GM19239 (cell line): ENCODE measurements around the gene P3H4.
"Not testable (repeated sequence)": the region's sequence is repeated elsewhere in the genome, so short reads cannot be mapped to it uniquely, and the experiment has no call there.

Source experiments
- DNase-seq: peaks from one replicate; pipeline ENCODE4 v3.0.0; 2011; ENCODE audit warnings: low spot score; ENCODE audit not compliant: insufficient read length
- FAIRE-seq: peaks from 2 replicates; lab custom pipeline; 2011; peaks lifted over from hg19 to GRCh38; lab: Jason Lieb, UNC

The P3H4 gene, protein sequence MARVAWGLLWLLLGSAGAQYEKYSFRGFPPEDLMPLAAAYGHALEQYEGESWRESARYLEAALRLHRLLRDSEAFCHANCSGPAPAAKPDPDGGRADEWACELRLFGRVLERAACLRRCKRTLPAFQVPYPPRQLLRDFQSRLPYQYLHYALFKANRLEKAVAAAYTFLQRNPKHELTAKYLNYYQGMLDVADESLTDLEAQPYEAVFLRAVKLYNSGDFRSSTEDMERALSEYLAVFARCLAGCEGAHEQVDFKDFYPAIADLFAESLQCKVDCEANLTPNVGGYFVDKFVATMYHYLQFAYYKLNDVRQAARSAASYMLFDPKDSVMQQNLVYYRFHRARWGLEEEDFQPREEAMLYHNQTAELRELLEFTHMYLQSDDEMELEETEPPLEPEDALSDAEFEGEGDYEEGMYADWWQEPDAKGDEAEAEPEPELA

DNA sequence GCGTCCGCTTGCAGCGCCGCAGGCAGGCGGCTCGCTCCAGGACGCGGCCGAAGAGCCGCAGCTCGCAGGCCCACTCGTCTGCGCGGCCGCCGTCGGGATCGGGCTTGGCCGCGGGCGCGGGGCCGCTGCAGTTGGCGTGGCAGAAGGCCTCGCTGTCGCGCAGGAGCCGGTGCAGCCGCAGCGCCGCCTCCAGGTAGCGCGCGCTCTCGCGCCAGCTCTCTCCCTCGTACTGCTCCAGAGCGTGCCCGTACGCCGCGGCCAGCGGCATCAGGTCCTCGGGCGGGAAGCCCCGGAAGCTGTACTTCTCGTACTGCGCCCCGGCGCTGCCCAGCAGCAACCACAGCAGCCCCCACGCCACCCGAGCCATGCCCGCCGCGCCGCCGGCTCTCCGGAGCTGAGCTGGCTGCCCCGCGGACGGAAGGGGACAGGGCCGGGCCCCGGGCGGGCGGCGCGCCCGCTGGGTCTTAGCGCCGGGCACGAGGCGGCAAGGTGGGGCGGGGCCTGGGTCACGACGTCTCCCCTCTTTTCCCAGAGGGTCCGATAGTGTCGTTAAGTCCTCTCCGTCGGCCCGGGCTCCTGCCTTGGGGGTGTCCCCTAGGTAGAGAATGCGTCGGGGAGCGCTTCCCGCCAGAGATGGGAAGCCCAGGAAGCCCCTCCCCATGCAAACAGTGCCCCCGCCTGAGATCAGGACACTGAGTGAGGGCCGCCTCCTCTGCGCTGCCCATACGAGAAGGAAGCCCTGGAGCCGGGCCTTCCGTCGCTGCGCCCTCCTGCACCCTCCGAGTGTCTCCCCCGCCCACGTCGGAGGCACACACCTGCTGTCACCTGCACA lies at the start of gene P3H4:
TSS of gene P3H4 (minus strand) at position 401 of the 832 bp plus-strand sequence. CDS start at position 367, 34 bp downstream.
- FAIRE-seq (no peak), DNase-seq (peak; percentile 75)

DNA sequence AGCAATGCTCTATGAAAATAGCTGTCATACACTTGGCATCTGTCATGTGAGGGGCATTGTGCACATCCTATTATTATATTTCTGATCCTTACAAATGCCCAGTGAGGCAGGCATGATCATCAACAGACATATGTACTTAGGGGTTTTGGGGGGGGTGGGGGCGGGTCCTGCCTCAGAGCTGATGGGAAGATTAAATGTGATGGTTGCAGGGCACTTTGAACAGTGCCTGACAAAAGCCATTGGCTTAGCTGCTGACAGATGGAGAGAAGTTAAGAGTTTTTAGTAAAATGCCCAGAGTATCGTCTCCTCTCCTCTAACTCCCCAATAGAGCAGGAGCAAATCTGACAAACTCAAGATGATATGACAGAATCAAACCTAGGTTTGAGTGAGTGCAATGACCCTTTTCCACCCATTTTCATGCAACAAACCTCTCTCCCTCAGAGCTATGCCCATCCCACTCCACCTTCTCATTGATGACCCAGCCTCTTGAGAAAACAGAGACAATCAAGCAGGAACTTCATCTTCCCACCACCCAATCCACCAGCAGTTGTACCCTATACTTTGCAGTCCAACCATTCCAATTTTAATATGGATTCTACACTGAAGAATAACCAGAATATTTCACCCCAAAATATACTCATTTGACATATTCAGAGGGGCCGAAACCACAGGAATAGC lies 48.6 kb upstream of the P3H4 start:
- FAIRE-seq (no peak), DNase-seq (no peak)

DNA sequence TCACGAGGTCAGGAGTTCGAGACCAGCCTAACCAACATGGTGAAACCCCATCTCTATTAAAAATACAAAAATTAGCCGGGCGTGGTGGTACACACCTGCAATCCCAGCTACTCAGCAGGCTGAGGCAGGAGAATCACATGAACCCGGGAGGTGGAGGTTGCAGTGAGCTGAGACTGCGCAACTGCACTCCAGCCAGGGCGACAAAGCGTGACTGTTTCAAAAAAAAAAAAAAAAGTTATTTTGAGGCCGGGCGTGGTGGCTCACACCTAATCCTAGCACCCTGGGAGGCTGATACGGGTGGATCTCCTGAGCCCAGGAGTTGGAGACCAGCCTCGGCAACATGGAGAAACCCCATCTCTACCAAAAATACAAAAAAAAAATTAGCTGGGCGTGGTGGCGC lies 39.6 kb upstream of the P3H4 start:
- not testable (repeated sequence) for FAIRE-seq, DNase-seq

DNA sequence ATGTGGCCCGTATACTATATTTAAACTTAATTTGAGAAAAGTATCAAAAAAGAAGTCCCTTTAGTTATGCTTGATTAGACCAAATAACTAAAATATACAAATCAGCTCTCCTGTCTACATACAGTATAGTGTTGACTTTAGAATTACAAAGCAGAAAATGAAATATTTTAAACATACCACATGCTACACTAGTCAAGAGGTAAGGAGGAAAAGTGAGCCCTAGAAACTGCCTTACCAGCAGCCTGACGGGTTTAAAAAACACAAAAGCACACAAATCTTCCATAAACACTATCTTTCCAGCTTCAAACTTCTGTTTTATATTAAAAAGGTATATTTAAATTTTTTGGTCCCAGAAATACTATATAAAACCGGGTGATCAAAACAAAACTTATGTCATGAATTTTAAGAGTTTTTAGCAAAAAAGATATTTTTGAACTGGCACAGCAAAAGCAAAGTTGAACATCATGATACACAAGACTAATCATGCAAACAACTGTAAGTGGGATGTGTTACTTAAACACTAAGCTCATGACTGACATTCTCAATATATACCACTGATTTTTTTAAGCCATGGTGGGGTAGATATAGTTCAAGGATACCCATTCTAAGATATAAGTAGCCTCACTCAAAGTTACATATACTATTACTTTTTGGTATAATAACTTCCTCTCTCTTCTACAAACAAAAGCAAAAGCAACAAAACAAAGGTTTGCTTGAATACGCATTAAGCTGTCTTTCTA lies 37.7 kb upstream of the P3H4 start:
- DNase-seq (no peak), FAIRE-seq (peak; percentile 68)

DNA sequence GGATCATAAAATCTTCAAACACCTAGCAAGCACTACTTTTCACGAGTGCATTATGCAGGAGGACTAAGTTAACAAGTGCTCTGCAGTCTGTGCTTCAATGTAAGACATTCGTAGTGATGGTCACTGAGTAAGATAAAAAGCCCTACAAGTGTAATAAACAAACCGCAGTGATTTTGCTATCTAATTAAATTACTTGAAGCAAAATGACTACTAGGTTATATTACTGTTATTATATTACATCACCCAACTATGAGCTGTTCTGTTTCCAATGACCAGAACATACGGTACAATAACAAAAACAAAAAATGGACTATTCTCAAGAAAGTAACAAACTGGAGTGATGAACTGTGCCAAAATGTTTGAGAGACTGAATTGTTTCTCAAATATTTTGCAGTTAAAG lies 37.0 kb upstream of the P3H4 start:
- DNase-seq (no peak), FAIRE-seq (no peak)

DNA sequence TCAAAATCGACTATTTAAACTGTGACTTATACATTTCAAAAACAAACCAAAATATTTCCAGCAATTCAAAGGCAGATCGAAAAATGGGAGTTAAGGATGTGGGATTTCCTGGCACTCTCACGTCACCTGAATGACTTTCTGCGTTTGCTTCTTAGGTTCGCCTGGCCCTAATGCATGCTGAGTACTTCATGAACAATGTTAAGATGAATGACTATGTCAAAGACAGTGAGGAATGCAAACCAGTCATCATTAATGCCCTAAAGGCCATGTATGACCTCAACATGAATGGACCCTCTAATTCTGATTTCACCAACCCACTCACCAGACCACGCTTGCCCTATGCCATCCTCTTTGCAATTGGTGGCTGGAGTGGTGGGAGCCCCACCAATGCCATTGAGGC lies 33.2 kb upstream of the P3H4 start:
- no peak for DNase-seq
- FAIRE-seq, result no peak

DNA sequence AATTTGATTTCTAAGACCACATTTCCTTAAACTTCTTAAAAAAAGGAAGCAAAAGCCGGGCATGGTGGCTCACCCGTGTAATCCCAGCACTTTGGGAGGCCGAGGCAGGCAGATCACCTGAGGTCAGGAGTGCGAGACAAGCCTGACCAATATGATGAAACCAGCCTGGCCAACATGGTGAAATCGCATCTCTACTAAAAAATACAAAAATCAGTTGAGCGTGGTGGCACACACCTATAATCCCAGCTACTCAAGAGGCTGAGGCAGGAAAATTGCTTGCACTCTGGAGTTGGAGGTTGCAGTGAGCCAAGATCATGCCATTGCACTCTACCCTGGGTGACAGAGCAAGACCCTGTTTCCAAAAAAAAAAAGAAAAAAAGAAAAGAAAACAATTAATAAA lies 29.0 kb upstream of the P3H4 start:
- not testable (repeated sequence) for DNase-seq, FAIRE-seq

DNA sequence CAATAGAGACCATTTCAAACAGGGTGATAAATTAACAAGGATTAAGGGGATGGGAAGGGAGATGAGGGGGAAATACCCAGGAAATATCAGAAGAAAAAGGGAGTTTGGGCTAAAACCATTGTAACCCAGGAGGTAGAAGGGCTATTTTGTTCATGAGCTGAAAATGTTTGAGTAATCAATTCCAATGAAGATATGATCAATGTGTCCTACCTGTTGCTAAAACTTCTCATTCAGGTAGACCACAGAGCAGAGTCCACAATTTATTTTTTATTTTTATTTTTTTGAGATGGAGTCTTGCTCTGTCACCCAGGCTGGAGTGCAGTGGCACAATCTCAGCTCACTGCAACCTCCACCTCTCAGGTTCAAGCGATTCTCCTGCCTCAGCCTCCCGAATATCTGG lies 27.7 kb upstream of the P3H4 start:
- FAIRE-seq, DNase-seq: not testable (repeated sequence)

DNA sequence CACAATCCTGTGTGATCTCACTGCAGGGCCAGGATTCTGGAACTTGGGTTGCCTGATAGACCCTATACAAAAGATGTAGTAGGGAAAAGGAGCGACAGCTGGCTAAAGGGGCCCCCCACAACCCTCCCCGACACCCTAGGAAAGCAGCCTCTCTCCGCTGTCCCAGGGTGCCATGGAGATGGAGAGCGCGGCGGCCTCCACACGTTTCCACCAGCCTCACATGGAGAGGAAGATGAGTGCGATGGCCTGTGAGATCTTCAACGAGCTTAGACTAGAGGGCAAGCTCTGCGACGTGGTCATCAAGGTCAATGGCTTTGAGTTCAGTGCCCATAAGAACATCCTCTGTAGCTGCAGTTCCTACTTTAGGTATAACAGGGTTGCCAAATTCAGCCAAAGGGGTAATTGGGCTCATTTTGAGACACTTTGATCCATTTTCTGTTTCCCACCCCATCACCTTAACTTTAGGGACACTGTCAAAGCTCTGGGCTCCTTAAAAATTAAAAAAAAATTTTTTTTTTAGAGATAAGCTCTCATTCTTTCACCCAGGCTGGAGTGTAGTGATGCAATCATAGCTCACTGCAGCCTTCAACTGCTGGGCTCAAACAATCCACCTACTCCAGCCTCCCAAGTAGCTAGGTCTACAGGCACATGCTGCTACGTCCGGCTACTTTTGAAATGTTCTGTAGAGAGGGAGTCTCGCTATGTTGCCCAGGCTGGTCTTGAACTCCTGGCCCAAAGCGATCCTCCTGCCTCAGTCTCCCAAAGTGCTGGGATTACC lies 26.2 kb upstream of the P3H4 start, which contains the start of gene KLHL10:
TSS of gene KLHL10 (plus strand) at position 65 of the 778 bp plus-strand sequence. CDS start at position 173, 108 bp downstream.
- DNase-seq (no peak), FAIRE-seq (no peak)

DNA sequence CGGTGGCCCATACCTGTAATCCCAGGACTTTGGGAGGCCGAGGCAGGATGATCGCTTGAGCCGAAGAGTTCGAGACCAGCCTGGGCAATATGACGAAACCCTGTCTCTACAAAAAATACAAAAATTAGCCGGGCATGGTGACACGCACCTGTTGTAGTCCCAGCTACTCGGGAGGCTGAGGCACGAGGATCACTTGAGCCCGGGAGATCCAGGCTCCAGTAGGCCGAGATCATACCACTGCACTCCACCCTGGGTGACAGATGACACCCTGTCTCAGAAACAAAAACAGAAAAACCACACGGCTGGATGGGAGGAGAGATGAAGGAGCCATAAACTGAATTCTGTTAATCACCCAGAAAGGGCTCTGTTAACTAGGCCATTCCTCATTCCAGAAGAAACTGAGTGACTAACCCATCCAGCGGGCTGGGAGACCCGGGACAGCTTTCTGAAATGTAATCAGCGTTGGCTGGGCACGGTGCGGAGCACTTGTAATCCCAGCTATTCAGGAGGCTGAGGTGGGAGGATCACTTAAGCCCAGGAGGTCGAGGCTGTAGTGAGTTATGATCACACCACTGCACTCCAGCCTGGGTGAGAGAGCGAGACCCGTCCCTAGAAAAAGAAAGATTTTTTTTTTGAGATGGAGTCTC lies 24.9 kb upstream of the P3H4 start:
- no peak for FAIRE-seq
- DNase-seq, result no peak

DNA sequence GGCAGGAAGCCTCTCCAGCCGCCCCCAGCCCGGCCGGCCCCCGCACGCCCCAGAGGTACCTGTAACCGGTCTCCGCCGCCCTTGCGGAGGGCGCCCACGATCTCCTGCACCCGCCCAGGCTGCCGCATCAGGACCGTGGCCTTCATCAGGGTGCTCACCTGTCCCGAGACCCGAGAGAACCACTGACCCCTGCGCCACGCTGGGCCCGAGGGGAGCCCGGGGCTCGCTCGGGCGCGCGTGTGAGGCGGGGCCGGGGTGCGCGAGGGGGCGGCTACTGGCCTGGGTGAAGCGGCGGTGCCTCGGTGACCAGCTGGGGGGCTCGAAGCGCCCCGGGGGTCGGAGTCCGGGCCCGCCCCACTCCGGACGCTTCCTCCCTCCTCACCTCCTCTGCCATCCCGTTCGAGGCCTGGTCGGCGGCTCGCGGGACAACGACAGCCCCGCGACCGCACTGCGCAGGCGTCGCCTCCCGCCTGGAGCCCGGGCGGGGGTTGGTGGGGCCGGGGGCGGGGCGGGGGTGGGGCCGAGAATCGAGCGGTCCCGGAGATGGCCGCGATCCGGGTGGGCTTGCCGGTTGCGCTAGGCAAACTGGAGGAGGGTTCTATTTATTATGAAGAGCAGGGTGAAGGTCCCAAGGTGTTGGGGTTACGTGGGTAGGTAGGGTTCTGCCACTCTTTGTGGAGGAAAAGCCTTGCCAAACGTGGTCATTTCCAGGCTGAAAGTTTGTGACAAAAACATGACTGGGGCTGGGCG lies 24.2 kb upstream of the P3H4 start, which contains the start of gene NT5C3B:
TSS of gene NT5C3B (minus strand) at position 433 of the 750 bp plus-strand sequence. CDS start at position 394, 39 bp downstream.
- DNase-seq, result peak; percentile 83
- FAIRE-seq, result peak; percentile 45

DNA sequence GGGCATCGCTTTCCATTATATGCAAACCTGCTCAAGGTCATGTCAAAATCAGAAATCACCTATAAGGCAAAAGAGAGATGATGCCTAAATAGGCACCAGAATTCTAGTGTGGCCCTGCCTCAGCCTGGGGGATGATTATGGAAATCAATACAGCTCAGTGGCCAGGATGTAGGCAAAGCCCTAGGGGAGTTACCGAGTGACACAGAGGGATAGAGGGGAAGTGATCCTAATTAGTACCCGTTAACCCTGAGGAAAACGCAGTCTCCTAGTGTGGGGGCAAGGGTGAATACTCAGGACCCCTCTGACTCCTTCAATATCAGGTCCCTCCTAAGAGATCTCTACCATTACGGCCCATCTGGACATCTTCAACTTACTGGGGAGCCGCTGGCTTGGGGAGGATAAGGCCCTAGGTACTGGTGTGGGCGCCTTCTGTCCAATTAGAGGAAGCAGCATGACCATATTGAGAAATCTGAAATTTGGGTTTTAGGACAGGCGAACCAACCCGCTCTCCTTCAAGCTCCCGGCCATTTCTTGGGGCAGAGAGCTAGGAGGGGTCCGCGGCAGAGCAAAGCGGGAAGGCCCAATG lies 23.6 kb upstream of the P3H4 start:
- FAIRE-seq, result no peak
- no peak for DNase-seq

DNA sequence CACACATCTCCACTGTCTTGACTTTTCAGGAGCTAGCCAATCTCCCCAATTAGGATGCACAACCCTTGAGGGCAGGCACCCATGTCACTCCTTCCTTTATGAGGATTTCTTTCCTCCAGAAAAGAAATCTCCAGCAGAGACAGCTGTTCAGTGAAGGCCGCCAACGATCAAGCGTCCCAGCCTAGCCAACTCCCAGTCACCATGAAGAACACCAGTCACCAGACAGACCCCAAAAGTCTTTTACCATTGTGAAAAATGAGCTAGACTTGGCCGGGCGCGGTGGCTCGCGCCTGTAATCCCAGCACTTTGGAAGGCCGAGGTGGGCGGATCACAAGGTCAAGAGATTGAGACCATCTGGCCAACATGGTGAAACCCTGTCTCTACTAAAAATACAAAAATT lies 18.2 kb upstream of the P3H4 start:
- not testable (repeated sequence) for FAIRE-seq, DNase-seq

DNA sequence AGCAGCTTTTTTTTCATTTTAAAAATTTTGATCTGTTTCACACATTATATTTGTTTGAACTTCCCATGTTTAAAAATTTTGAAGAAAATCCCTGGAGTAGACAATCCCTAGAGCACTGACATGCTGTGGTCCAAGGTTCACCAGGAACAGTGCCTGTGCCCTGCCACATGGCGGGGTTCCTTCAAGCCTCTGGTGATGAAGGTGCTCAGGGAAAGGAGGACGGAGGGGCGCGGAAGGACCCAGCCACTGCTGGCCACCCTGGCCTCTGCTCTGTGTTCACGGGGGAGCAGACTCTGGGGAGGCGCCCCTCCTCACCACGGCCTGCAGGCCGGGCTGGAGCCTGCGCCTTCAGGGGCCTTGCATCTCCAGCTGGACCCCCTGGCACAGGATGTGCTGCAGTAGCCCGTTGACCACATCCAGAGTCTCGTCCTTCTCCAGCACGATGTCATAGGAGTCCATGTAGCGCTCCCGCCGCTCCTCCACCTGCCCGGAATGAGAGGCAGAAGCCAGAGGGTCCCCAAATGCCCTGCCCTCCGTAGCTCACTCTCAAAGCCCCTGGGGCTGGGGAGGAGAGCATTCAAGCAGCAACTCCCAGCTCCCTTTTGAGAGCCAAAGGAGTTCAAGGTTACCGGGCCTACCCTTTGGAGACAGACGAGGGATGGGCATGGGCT lies 13.6 kb upstream of the P3H4 start:
- FAIRE-seq (no peak), DNase-seq (no peak)

DNA sequence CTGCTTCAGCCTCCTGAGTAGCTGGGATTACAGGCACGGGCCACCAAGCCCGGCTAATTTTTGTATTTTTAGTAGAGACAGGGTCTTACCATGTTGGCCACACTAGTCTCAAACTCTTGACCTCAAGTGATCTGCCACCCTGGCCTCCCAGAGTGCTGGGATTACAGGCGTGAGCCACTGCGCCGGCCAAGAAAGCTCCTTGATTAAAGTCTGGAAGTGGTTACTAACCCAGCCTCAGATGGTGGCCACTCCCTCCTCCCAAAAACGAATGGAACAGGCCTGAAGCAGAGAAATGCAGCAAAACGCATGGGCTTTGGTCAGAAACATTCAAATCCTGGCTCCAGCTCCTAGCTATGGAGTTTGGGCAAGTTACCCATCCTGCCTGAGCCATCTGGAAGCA lies 12.3 kb upstream of the P3H4 start:
- FAIRE-seq (no peak), DNase-seq (no peak)

DNA sequence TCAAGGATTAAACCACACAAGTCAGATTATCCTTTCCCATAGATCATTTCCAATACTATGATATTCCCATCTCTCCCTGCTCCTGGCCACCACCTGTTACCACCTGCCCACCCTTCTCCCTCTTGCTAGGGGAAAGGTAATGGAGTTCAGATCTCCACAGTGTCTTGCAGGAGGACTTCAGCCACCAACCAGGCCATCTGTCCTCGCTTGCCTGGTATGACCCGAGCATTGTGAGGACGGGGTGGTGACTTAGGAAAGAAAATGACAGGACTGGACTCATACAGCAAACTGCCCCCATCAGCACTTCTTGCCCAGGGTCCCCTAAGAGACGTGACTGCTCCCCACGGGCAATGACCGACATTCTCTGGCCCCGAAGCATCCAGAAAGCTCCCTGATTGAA lies 11.8 kb upstream of the P3H4 start:
- FAIRE-seq, result no peak

DNA sequence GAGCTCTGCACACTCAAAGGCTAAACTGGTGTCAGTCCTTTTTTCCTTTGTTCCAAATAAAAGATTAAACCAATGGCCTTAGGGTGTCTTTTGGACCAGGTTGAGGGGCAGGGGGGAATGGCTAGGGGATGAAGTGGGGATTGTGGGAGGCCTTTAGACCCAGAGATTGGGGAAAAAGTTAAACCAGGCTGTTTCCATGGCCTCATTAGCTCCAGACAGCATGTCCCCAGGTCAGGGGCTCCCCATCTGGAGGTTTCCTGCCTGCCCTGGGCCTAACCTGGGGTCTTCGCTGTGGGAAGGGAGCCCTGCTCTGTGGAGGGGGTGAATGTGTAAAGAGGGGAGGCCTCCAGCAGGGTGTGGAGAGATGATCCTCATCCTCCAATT lies 11.4 kb upstream of the P3H4 start:
- FAIRE-seq, result no peak

More for the DNA sequence above, 11.8 kb upstream of the P3H4 start:
- DNase-seq, result no peak

More for the DNA sequence above, 11.4 kb upstream of the P3H4 start:
- DNase-seq, result no peak
